HCT116 (cell line): ENCODE data around the gene GTF2IRD1.

Experiments used
- POLR2A ChIP-seq: IDR thresholded peaks from 2 replicates; pipeline ENCODE4 v1.7.0; 2011; ENCODE audit warnings: borderline replicate concordance; ENCODE audit not compliant: insufficient read depth, insufficient read length; ENCODE audit errors: extremely low read depth
- YY1 ChIP-seq: IDR thresholded peaks from 2 replicates; pipeline ENCODE4 v1.6.1; 2011; ENCODE audit warnings: low read length, low read depth, moderate library complexity, mild to moderate bottlenecking; ENCODE audit not compliant: insufficient replicate concordance; ENCODE audit errors: extremely low read depth
- ZFX ChIP-seq: fragments of 450-650 bp; IDR thresholded peaks from 2 replicates; pipeline ENCODE4 v1.6.1; 2017
- ZNF274 ChIP-seq: fragments of 200-500 bp; sonication (Bioruptor generic); IDR thresholded peaks from 2 replicates; pipeline ENCODE4 v1.6.1; 2014; ENCODE audit warnings: mild to moderate bottlenecking, low read depth, low read length, inconsistent platforms
- TF ChIP-seq, protein P1 (sequence below): IDR thresholded peaks from 2 replicates; pipeline ENCODE4 v1.6.1; 2012
- TF ChIP-seq, protein P2 (sequence below), 3 experiments: fragments of 200-600 bp in 1 of 3; sonication (generic) in 1 of 3; IDR thresholded peaks in 2 of 3; conservative IDR thresholded peaks in 1 of 3; 2 replicates each; pipeline ENCODE4 v1.5.1; 2012 to 2017; ENCODE audit warnings: low read depth in 2 of 3, low read length in 2 of 3, antibody characterized with exemption in 1 of 3, borderline replicate concordance in 1 of 3, control low read depth in 1 of 3, mild to moderate bottlenecking in 1 of 3, mixed read lengths in 1 of 3, mixed run types in 1 of 3, moderate library complexity in 1 of 3; ENCODE audit not compliant: insufficient read depth in 1 of 3
- TF ChIP-seq, protein P3 (sequence below): IDR thresholded peaks from 2 replicates; pipeline ENCODE4 v1.6.1; 2012
- TF ChIP-seq, protein P4 (sequence below): IDR thresholded peaks from 2 replicates; pipeline ENCODE4 v1.6.1; 2012; ENCODE audit warnings: low read depth

DNA sequence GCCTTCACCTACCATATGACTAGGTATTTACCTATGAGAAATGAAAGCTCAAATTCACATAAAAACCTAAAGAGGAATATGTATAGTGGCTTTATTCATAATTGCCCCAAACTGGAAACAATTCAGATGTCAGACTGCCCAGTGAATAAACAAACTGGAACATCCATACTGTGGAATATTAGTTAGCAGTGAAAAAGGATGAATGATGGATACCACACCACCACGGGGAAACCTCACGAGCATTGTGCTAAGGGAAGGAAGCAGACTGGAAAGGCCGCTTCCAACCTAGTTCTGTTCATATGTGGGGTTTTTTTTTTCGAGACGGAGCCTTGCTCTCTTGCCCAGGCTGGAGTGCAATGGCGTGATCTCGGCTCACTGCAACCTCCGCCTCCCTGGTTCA lies 16.8 kb downstream of the GTF2IRD1 start:
- TF ChIP-seq YY1: no peak
- TF ChIP-seq POLR2A: no peak
- TF ChIP-seq, protein P1, sequence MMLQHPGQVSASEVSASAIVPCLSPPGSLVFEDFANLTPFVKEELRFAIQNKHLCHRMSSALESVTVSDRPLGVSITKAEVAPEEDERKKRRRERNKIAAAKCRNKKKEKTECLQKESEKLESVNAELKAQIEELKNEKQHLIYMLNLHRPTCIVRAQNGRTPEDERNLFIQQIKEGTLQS: no peak
- TF ChIP-seq, protein P2, sequence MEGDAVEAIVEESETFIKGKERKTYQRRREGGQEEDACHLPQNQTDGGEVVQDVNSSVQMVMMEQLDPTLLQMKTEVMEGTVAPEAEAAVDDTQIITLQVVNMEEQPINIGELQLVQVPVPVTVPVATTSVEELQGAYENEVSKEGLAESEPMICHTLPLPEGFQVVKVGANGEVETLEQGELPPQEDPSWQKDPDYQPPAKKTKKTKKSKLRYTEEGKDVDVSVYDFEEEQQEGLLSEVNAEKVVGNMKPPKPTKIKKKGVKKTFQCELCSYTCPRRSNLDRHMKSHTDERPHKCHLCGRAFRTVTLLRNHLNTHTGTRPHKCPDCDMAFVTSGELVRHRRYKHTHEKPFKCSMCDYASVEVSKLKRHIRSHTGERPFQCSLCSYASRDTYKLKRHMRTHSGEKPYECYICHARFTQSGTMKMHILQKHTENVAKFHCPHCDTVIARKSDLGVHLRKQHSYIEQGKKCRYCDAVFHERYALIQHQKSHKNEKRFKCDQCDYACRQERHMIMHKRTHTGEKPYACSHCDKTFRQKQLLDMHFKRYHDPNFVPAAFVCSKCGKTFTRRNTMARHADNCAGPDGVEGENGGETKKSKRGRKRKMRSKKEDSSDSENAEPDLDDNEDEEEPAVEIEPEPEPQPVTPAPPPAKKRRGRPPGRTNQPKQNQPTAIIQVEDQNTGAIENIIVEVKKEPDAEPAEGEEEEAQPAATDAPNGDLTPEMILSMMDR (IDR thresholded peaks at IDR 0.05 in 2 of 3, conservative IDR thresholded peaks at IDR 0.05 in 1 of 3; ENCODE audit: borderline replicate concordance in 1 of 3, insufficient read depth in 1 of 3, low read depth in 2 of 3, low read length in 2 of 3): no peak
- TF ChIP-seq, protein P3, sequence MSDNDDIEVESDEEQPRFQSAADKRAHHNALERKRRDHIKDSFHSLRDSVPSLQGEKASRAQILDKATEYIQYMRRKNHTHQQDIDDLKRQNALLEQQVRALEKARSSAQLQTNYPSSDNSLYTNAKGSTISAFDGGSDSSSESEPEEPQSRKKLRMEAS: no peak
- no peak for TF ChIP-seq ZFX
- TF ChIP-seq ZNF274: no peak
- TF ChIP-seq, protein P4, sequence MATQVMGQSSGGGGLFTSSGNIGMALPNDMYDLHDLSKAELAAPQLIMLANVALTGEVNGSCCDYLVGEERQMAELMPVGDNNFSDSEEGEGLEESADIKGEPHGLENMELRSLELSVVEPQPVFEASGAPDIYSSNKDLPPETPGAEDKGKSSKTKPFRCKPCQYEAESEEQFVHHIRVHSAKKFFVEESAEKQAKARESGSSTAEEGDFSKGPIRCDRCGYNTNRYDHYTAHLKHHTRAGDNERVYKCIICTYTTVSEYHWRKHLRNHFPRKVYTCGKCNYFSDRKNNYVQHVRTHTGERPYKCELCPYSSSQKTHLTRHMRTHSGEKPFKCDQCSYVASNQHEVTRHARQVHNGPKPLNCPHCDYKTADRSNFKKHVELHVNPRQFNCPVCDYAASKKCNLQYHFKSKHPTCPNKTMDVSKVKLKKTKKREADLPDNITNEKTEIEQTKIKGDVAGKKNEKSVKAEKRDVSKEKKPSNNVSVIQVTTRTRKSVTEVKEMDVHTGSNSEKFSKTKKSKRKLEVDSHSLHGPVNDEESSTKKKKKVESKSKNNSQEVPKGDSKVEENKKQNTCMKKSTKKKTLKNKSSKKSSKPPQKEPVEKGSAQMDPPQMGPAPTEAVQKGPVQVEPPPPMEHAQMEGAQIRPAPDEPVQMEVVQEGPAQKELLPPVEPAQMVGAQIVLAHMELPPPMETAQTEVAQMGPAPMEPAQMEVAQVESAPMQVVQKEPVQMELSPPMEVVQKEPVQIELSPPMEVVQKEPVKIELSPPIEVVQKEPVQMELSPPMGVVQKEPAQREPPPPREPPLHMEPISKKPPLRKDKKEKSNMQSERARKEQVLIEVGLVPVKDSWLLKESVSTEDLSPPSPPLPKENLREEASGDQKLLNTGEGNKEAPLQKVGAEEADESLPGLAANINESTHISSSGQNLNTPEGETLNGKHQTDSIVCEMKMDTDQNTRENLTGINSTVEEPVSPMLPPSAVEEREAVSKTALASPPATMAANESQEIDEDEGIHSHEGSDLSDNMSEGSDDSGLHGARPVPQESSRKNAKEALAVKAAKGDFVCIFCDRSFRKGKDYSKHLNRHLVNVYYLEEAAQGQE: no peak
